Keratinocyte (primary cell): Measurements from ENCODE around the gene MAS1L.

Experiments used
- CTCF ChIP-seq, 3 experiments: IDR thresholded peaks in 1 of 3; conservative IDR thresholded peaks in 1 of 3; optimal IDR thresholded peaks in 1 of 3; 2 replicates in 2 of 3; 3 replicates in 1 of 3; pipeline versions ENCODE3 to v1.5.1; 2011; ENCODE audit warnings: low read length in 3 of 3, mild to moderate bottlenecking in 3 of 3, moderate library complexity in 2 of 3, control low read depth in 1 of 3, inconsistent platforms in 1 of 3; ENCODE audit not compliant: insufficient read depth in 2 of 3; ENCODE audit errors: extremely low read depth in 1 of 3
- EZH2 ChIP-seq: IDR thresholded peaks from one replicate; pipeline ENCODE4 v1.6.1; 2012; ENCODE audit warnings: inconsistent platforms, mild to moderate bottlenecking, low read length, moderate library complexity

DNA sequence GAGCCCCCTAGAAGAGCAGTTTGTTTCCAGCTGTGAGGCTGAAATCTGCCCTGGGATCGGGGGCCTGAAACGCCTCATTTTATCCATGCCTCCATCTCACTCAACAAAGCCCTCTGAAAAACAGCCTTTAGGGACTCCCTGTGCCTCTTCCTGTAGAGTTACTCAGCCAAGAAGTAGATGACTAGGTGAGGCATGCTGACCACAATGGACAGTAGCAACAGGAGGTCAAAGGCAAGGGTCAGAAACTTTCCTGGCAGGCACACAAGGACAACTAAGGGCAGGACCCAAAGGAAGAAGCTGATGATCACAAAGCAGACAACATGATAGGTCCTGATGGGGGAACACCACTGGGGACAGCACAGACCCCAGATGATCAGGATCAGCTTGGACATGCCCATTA, 12.8 kb downstream of the MAS1L start:
- TF ChIP-seq CTCF (optimal IDR thresholded peaks at IDR 0.05 in 1 of 3, IDR thresholded peaks at IDR 0.05 in 1 of 3, conservative IDR thresholded peaks at IDR 0.05 in 1 of 3; ENCODE audit: extremely low read depth in 1 of 3, insufficient read depth in 2 of 3, low read length in 3 of 3) (no peak), EZH2 (no peak)
